Measurements from ENCODE around the gene COG4. TPM values are rescaled to one million over a fixed set of nuclear protein-coding genes. Genes with fewer than 3 reads are reported as not detected.

Gene COG4
- total RNA-seq, 1 experiment from 2014 or later: 54.2 TPM

- intact Hi-C loops (cut with micrococcal nuclease): no loop called here
These were observed 40.3 kb upstream of the COG4 start for GRCh38 chr16:70563636-70564035.

More at GRCh38 chr16:70563636-70564035, 40.3 kb upstream of the COG4 start:
- RAD21 ChIA-PET (ENCODE audit: low non-redundant PET in 1 of 2, low total read pairs in 2 of 2, uncharacterized antibody in 2 of 2, unreplicated experiment in 2 of 2): no interaction called here
- Histone ChIP-seq H3K27me3 (ENCODE audit: insufficient read depth, low read length) (no peaks in the 10 kb centered on the region), H3K4me2 (ENCODE audit: low read length) (no peak overlapping the region), H3K9me2 (ENCODE audit: insufficient read depth) (no peaks in the 10 kb centered on the region), H3K4me1 (ENCODE audit: control insufficient read depth in 1 of 2, insufficient read depth in 2 of 2, low read length in 2 of 2) (no peaks in the 10 kb centered on the region), H2AFZ (ENCODE audit: low read depth, low read length, poor library complexity, severe bottlenecking) (no peak overlapping the region), H3K27ac (ENCODE audit: low read depth, low read length) (no peak overlapping the region), H3K9me3 (ENCODE audit: control insufficient read depth in 1 of 2, insufficient read depth in 1 of 2, low read depth in 1 of 2, low read length in 2 of 2) (no peaks in the 10 kb centered on the region), H4K20me1 (ENCODE audit: insufficient read depth) (peaks cover 25% of the 10 kb centered on the region; the same call in 1 of the 2 replicates), H3K79me2 (ENCODE audit: insufficient read depth, low read length) (peaks cover 92% of the 10 kb centered on the region), H3K4me3 (replicated peaks in 1 of 2; ENCODE audit: low read depth in 1 of 2, low read length in 2 of 2) (no peak overlapping the region), H3K9ac (ENCODE audit: low read length) (no peak overlapping the region), H3K36me3 (ENCODE audit: control insufficient read depth in 1 of 2, insufficient read depth in 2 of 2, low read length in 2 of 2) (peaks cover 76 to 87% of the 10 kb centered on the region in 2 experiments)
- DNase-seq (ENCODE audit: low read depth, low spot score) (no peak), ATAC-seq (no peak)
- CTCF ChIA-PET: no interaction called here
- TF ChIP-seq CTCF (IDR thresholded peaks at IDR 0.05 in 2 of 3, conservative IDR thresholded peaks at IDR 0.05 in 1 of 3; ENCODE audit: borderline replicate concordance in 1 of 3, insufficient read depth in 1 of 3, low read depth in 2 of 3, low read length in 2 of 3) (no peak), EGR1 (IDR thresholded peaks at IDR 0.05; ENCODE audit: low read depth) (no peak), YY1 (IDR thresholded peaks at IDR 0.05; ENCODE audit: extremely low read depth, insufficient replicate concordance, low read depth, low read length) (no peak), SRF (IDR thresholded peaks at IDR 0.05; ENCODE audit: low read depth) (no peak), CBX3 (IDR thresholded peaks at IDR 0.05; ENCODE audit: low read depth) (no peak), EZH2 (IDR thresholded peaks at IDR 0.05) (no peak), ATF3 (IDR thresholded peaks at IDR 0.05) (no peak), ZFX (IDR thresholded peaks at IDR 0.05) (no peak), SIN3A (IDR thresholded peaks at IDR 0.05; ENCODE audit: low read depth) (no peak)
- TF ChIP-seq, protein P1, sequence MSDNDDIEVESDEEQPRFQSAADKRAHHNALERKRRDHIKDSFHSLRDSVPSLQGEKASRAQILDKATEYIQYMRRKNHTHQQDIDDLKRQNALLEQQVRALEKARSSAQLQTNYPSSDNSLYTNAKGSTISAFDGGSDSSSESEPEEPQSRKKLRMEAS (IDR thresholded peaks at IDR 0.05): no peak
- TF ChIP-seq, protein P2, sequence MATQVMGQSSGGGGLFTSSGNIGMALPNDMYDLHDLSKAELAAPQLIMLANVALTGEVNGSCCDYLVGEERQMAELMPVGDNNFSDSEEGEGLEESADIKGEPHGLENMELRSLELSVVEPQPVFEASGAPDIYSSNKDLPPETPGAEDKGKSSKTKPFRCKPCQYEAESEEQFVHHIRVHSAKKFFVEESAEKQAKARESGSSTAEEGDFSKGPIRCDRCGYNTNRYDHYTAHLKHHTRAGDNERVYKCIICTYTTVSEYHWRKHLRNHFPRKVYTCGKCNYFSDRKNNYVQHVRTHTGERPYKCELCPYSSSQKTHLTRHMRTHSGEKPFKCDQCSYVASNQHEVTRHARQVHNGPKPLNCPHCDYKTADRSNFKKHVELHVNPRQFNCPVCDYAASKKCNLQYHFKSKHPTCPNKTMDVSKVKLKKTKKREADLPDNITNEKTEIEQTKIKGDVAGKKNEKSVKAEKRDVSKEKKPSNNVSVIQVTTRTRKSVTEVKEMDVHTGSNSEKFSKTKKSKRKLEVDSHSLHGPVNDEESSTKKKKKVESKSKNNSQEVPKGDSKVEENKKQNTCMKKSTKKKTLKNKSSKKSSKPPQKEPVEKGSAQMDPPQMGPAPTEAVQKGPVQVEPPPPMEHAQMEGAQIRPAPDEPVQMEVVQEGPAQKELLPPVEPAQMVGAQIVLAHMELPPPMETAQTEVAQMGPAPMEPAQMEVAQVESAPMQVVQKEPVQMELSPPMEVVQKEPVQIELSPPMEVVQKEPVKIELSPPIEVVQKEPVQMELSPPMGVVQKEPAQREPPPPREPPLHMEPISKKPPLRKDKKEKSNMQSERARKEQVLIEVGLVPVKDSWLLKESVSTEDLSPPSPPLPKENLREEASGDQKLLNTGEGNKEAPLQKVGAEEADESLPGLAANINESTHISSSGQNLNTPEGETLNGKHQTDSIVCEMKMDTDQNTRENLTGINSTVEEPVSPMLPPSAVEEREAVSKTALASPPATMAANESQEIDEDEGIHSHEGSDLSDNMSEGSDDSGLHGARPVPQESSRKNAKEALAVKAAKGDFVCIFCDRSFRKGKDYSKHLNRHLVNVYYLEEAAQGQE (IDR thresholded peaks at IDR 0.05; ENCODE audit: low read depth): no peak
- POLR2A ChIA-PET: no interaction called here
- BruUV-seq (replicated peaks): no TSS peak
